Measurements from ENCODE around the gene COX20.
"Not testable (repeated sequence)": the region's sequence is repeated elsewhere in the genome, so short reads cannot be mapped to it uniquely, and the experiment has no call there.

COX20 gene

GRCh38 chr1:244794071-244794470, 41.4 kb upstream of the COX20 start:
- no peak for TF ChIP-seq CTCF (IDR thresholded peaks at IDR 0.05; ENCODE audit: control insufficient read depth, extremely low read depth, insufficient read depth)

DNA sequence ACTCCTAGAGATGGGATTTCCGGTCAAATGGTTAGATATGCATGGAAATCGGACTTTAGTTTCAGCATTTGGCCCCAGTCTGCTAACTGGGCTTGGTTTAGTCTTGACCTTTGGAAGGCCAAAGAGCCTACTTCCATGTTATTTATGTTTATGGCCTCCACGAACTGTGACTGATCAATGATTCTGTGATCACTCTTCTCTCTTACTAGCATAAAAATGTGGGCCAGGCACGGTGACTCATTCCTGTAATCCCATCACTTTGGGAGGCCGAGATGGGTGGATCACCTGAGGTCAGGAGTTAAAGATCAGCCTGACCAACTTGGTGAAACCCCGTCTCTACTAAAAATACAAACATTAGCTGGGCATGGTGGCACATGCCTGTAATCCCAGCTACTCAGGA, 40.9 kb upstream of the COX20 start:
- not testable (repeated sequence) for DNase-seq (ENCODE audit: low read depth); H3K4me3 ChIP-seq (ENCODE audit: low read depth, low read length)

More at GRCh38 chr1:244794071-244794470, 41.4 kb upstream of the COX20 start:
- no peak for DNase-seq (ENCODE audit: low read depth)
- no peak overlapping the region for H3K4me3 ChIP-seq (ENCODE audit: low read depth, low read length)

- no peak overlapping the region for H3K4me3 ChIP-seq (ENCODE audit: low read depth, low read length)
- peak; percentile 83 for TF ChIP-seq CTCF (IDR thresholded peaks at IDR 0.05; ENCODE audit: control insufficient read depth, extremely low read depth, insufficient read depth)
- DNase-seq (ENCODE audit: low read depth) = peak; percentile 38
Observed at GRCh38 chr1:244796719-244797406, 38.6 kb upstream of the COX20 start.

DNA sequence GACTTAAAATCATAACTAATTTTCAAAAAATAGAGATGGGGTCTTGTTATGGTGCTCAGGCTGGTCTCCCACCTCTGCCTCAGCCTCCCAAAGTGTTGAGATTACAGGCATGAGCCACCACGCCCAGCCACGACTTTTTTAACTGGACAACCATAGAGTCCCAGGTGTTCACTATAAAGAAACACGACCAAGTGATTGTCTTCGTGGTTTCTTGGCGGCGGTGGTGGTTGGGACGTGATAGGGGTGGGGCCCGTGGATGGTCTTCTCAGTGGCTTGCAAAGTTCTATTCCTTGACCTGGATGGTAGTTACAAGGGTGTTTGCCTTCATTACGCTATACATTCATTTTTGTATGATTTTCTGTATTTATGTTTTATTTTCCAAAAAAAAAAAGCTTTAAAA, 34.6 kb upstream of the COX20 start:
- no peak for TF ChIP-seq CTCF (IDR thresholded peaks at IDR 0.05; ENCODE audit: control insufficient read depth, extremely low read depth, insufficient read depth)
- no peak for DNase-seq (ENCODE audit: low read depth)
- no peak overlapping the region for H3K4me3 ChIP-seq (ENCODE audit: low read depth, low read length)

- H3K4me3 ChIP-seq (ENCODE audit: low read depth, low read length) = no peak overlapping the region
- no peak for DNase-seq (ENCODE audit: low read depth)
- peak; percentile 54 for TF ChIP-seq CTCF (IDR thresholded peaks at IDR 0.05; ENCODE audit: control insufficient read depth, extremely low read depth, insufficient read depth)
Observed at GRCh38 chr1:244801246-244801645, 34.2 kb upstream of the COX20 start.

- no peak for TF ChIP-seq CTCF (IDR thresholded peaks at IDR 0.05; ENCODE audit: control insufficient read depth, extremely low read depth, insufficient read depth)
- no peak for DNase-seq (ENCODE audit: low read depth)
- H3K4me3 ChIP-seq (ENCODE audit: low read depth, low read length) = no peak overlapping the region
Observed at GRCh38 chr1:244802041-244802440, 33.4 kb upstream of the COX20 start.

DNA sequence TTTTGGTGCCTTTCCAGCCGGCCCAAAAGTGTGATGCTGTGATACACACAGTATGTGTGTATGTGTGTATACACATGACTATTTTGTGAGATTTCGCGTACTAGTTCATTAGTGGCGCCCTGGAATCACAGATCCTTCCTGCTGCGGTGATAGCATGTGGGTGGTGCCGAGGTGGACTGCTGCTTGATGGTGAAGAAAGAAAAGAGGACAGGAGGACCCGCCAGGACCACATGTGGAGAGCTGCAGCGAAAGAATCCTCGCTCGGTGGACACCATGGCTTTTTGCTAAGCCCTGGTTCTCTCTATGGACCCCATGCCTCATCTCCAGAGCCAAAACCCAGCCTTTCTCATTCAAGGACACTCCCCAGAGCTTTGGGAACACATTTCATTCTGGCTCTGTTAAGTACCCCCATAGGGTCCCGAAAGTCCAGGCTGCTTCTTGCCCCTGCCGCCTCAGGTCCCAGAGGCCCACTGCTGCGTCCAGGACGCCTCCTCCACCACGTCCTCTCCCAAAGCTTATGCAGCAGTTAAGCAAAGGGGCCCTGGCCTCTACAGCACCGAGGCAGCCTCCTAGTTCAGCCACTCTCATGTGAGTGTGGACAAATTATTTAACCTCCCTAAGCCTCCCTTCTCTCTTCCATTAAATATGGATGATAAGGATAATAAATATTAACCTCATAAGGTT, 32.8 kb upstream of the COX20 start:
- no peak for DNase-seq (ENCODE audit: low read depth)
- H3K4me3 ChIP-seq (ENCODE audit: low read depth, low read length) = no peak overlapping the region
- no peak for TF ChIP-seq CTCF (IDR thresholded peaks at IDR 0.05; ENCODE audit: control insufficient read depth, extremely low read depth, insufficient read depth)
